Effector memory CD4-positive, alpha-beta T cell (primary cell): Measurements from ENCODE around the gene TBX10.
A peak's percentile ranks its signal among the peaks of the same experiment; 100 is the strongest.

Source experiments
- DNase-seq, 3 donors: peaks; one replicate each; pipeline ENCODE4 v3.0.0-alpha.2; 2020
- H3K27ac ChIP-seq: 2 replicates; pipeline ENCODE4 v1.7.0; 2013; ENCODE audit warnings: mild to moderate bottlenecking, low read length, moderate library complexity; ENCODE audit not compliant: insufficient read depth, poor library complexity, severe bottlenecking
- H3K27me3 ChIP-seq: replicated peaks from 2 replicates; pipeline ENCODE4 v1.7.0; 2013; ENCODE audit warnings: mild to moderate bottlenecking, low read length; ENCODE audit not compliant: insufficient read depth, control insufficient read depth, poor library complexity, severe bottlenecking
- H3K36me3 ChIP-seq: 2 replicates; pipeline ENCODE4 v1.7.0; 2013; ENCODE audit warnings: mild to moderate bottlenecking, low read length, moderate library complexity; ENCODE audit not compliant: control insufficient read depth, insufficient read depth
- H3K4me1 ChIP-seq: 2 replicates; pipeline ENCODE4 v1.7.0; 2013; ENCODE audit warnings: low read length, mild to moderate bottlenecking; ENCODE audit not compliant: control insufficient read depth, insufficient read depth, poor library complexity, severe bottlenecking
- H3K4me3 ChIP-seq: 2 replicates; pipeline ENCODE4 v1.7.0; 2013; ENCODE audit warnings: low read length, low read depth, mild to moderate bottlenecking; ENCODE audit not compliant: insufficient read depth, poor library complexity, severe bottlenecking
- H3K9me3 ChIP-seq: 2 replicates; pipeline ENCODE4 v1.7.0; 2013; ENCODE audit warnings: mild to moderate bottlenecking, low read length, moderate library complexity; ENCODE audit not compliant: control insufficient read depth

The TBX10 gene

GRCh38 chr11:67613960-67614715 is 25.4 kb downstream of the TBX10 start:
- H3K36me3 ChIP-seq, result peaks cover 32% of the 10 kb centered on the region
- H3K9me3 ChIP-seq, result no peaks in the 10 kb centered on the region
- peak overlapping the region; percentile 36 for H3K4me3 ChIP-seq
- no peaks in the 10 kb centered on the region for H3K27me3 ChIP-seq
- H3K27ac ChIP-seq, result peak overlapping the region; percentile 90
- DNase-seq, result peak; percentile 74 to 78 (median 75)
- peaks cover 21% of the 10 kb centered on the region for H3K4me1 ChIP-seq

GRCh38 chr11:67613313-67613959 is 26.1 kb downstream of the TBX10 start:
- Histone ChIP-seq H3K36me3 (peaks cover 39% of the 10 kb centered on the region), H3K27me3 (no peaks in the 10 kb centered on the region), H3K9me3 (no peaks in the 10 kb centered on the region), H3K4me1 (peaks cover 21% of the 10 kb centered on the region), H3K4me3 (peak overlapping the region; percentile 36), H3K27ac (peak overlapping the region; percentile 90)
- no peak for DNase-seq

- Histone ChIP-seq H3K27ac (peak overlapping the region; percentile 90), H3K4me3 (no peak overlapping the region), H3K4me1 (peaks cover 23% of the 10 kb centered on the region), H3K27me3 (no peaks in the 10 kb centered on the region), H3K9me3 (no peaks in the 10 kb centered on the region), H3K36me3 (peaks cover 41% of the 10 kb centered on the region)
- DNase-seq, result no peak
These were observed 26.8 kb downstream of the TBX10 start for GRCh38 chr11:67612751-67613150.

GRCh38 chr11:67611704-67612587 is 27.6 kb downstream of the TBX10 start:
- Histone ChIP-seq H3K36me3 (peaks cover 41% of the 10 kb centered on the region), H3K27ac (no peak overlapping the region), H3K9me3 (no peaks in the 10 kb centered on the region), H3K4me3 (no peak overlapping the region), H3K27me3 (no peaks in the 10 kb centered on the region), H3K4me1 (peaks cover 31% of the 10 kb centered on the region)
- no peak for DNase-seq

- DNase-seq, result no peak
- Histone ChIP-seq H3K36me3 (peaks cover 41% of the 10 kb centered on the region), H3K27me3 (no peaks in the 10 kb centered on the region), H3K9me3 (no peaks in the 10 kb centered on the region), H3K27ac (no peak overlapping the region), H3K4me3 (no peak overlapping the region), H3K4me1 (peaks cover 36% of the 10 kb centered on the region)
These were observed 28.4 kb downstream of the TBX10 start for GRCh38 chr11:67611165-67611564.

GRCh38 chr11:67610302-67610868 is 29.2 kb downstream of the TBX10 start:
- H3K9me3 ChIP-seq, result no peaks in the 10 kb centered on the region
- H3K4me1 ChIP-seq, result peaks cover 37% of the 10 kb centered on the region
- H3K27me3 ChIP-seq, result no peaks in the 10 kb centered on the region
- no peak overlapping the region for H3K27ac ChIP-seq
- DNase-seq, result no peak
- H3K4me3 ChIP-seq, result no peak overlapping the region
- peaks cover 41% of the 10 kb centered on the region for H3K36me3 ChIP-seq

- Histone ChIP-seq H3K9me3 (no peaks in the 10 kb centered on the region), H3K27ac (no peak overlapping the region), H3K27me3 (no peaks in the 10 kb centered on the region), H3K36me3 (peaks cover 41% of the 10 kb centered on the region), H3K4me1 (peaks cover 28% of the 10 kb centered on the region), H3K4me3 (no peak overlapping the region)
- DNase-seq, result no peak
These were observed 30.2 kb downstream of the TBX10 start for GRCh38 chr11:67609316-67609715.

GRCh38 chr11:67608486-67608885 is 31.1 kb downstream of the TBX10 start:
- Histone ChIP-seq H3K27me3 (no peaks in the 10 kb centered on the region), H3K4me1 (peaks cover 19% of the 10 kb centered on the region), H3K9me3 (no peaks in the 10 kb centered on the region), H3K27ac (no peak overlapping the region), H3K4me3 (no peak overlapping the region), H3K36me3 (peaks cover 41% of the 10 kb centered on the region)
- DNase-seq, result no peak

GRCh38 chr11:67607507-67607906 is 32.1 kb downstream of the TBX10 start:
- no peak for DNase-seq
- Histone ChIP-seq H3K36me3 (peaks cover 41% of the 10 kb centered on the region), H3K27me3 (no peaks in the 10 kb centered on the region), H3K4me1 (peaks cover 17% of the 10 kb centered on the region), H3K4me3 (peak overlapping the region; percentile 83), H3K27ac (peak overlapping the region; percentile 76), H3K9me3 (no peaks in the 10 kb centered on the region)
